Central memory CD8-positive, alpha-beta T cell (primary cell): ENCODE results near the gene PALLD.

Experiments used
- ATAC-seq: fragments of 150-1000 bp; cut with Tn5 transposase; replicated peaks from 2 replicates; pipeline ENCODE4 v1.10.0; 2022; ENCODE audit warnings: mild to moderate bottlenecking, moderate FRiP score, moderate number of reproducible peaks; ENCODE audit not compliant: poor library complexity, severe bottlenecking; ENCODE audit errors: extremely low read depth
- DNase-seq, 2 donors: peaks; one replicate each; pipeline ENCODE4 v3.0.0; 2021; ENCODE audit warnings: low spot score in 2 of 2
- H3K27ac Mint-ChIP-seq: one replicate; pipeline ENCODE4 v1.8.0; 2022; ENCODE audit warnings: low read depth, mild to moderate bottlenecking, moderate library complexity, mixed read lengths
- H3K27me3 Mint-ChIP-seq: one replicate; pipeline ENCODE4 v1.8.0; 2022; ENCODE audit warnings: mixed read lengths
- H3K36me3 Mint-ChIP-seq: one replicate; pipeline ENCODE4 v1.8.0; 2022; ENCODE audit warnings: mild to moderate bottlenecking, moderate library complexity, mixed read lengths; ENCODE audit not compliant: insufficient read depth
- H3K4me1 Mint-ChIP-seq: one replicate; pipeline ENCODE4 v1.8.0; 2022; ENCODE audit warnings: mixed read lengths
- H3K4me3 Mint-ChIP-seq: one replicate; pipeline ENCODE4 v1.8.0; 2022; ENCODE audit warnings: mild to moderate bottlenecking, moderate library complexity, mixed read lengths
- H3K9me3 Mint-ChIP-seq: one replicate; pipeline ENCODE4 v1.8.0; 2022; ENCODE audit warnings: mixed read lengths

PALLD gene

DNA sequence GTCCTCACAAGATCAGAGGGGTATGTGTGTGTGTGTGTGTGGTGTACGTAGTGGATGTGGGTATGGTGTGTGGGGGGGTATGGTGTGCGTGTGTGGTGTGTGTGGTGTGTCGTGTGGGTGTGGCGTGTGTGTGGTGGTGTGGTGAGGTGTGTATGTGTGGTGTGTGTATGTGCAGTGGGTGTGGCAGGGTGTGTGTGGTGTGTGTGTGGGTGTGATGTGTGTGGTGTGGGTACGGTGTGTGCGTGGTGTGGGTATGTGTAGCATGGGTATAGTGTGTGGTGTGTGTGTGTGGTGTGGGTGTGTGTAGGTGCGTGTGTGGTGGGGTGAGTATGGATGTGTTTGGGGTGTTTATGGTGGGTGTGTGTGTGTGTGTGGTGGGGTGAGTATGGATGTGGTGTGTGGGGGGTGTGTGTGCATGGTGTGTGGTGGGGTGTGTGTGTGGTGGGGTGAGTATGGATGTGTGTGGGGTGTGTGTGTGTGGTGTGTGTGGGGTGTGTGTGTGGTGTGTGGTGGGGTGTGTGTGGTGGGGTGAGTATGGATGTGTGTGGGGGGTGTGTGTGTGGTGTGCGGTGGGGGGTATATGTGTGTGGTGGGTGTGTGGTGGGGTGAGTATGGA is 182.0 kb downstream of the PALLD start:
- DNase-seq (no peak), ATAC-seq (peak; percentile 10)
- H3K27ac Mint-ChIP-seq: no peak overlapping the region
- no peak overlapping the region for H3K4me3 Mint-ChIP-seq
- no peaks in the 10 kb centered on the region for H3K4me1 Mint-ChIP-seq
- H3K36me3 Mint-ChIP-seq: no peaks in the 10 kb centered on the region
- no peaks in the 10 kb centered on the region for H3K9me3 Mint-ChIP-seq
- peaks cover 28% of the 10 kb centered on the region for H3K27me3 Mint-ChIP-seq

DNA sequence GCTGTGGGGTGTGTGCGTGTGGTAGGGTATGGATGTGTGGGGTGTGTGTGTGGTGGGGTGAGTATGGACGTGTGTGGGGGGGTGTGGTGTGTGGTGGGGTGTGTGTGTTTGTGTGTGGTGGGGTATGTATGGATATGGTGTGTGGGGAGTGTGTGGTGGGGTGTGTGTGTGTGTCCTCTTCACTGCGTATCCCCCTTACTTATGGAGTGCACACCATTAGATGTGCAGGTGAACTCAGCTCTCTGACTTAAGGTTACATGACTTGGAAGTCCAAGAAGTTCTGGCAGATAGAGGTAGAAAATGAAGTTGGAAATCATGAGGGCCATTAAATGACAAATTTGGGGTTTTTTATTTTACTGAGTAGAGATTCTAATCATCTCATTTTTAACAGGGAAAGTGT is 182.5 kb downstream of the PALLD start:
- Mint-ChIP-seq H3K4me1 (no peaks in the 10 kb centered on the region), H3K36me3 (no peaks in the 10 kb centered on the region), H3K27me3 (peaks cover 28% of the 10 kb centered on the region), H3K27ac (no peak overlapping the region), H3K4me3 (no peak overlapping the region), H3K9me3 (no peaks in the 10 kb centered on the region)
- DNase-seq: no peak
- no peak for ATAC-seq

DNA sequence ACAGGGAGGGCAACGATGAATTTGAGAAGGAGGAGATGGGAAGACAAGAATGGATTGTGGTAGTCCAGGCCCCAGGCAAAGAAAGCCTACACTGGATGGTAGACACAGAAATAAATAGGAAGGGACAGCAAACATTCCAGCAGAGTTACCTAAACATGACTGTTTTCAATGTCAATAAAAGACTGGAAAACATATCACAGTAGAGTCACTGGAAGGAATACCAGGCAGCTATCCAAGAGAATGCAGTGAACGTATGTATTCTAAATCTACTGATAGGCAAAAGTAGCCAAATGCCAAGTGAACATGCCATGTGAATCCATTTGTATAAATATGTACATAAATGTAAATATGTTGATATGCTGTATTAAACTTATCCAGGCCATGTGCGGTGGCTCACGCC is 183.0 kb downstream of the PALLD start:
- H3K27me3 Mint-ChIP-seq: peaks cover 28% of the 10 kb centered on the region
- H3K9me3 Mint-ChIP-seq: no peaks in the 10 kb centered on the region
- no peaks in the 10 kb centered on the region for H3K4me1 Mint-ChIP-seq
- DNase-seq (no peak), ATAC-seq (no peak)
- H3K4me3 Mint-ChIP-seq: no peak overlapping the region
- H3K36me3 Mint-ChIP-seq: no peaks in the 10 kb centered on the region
- no peak overlapping the region for H3K27ac Mint-ChIP-seq

DNA sequence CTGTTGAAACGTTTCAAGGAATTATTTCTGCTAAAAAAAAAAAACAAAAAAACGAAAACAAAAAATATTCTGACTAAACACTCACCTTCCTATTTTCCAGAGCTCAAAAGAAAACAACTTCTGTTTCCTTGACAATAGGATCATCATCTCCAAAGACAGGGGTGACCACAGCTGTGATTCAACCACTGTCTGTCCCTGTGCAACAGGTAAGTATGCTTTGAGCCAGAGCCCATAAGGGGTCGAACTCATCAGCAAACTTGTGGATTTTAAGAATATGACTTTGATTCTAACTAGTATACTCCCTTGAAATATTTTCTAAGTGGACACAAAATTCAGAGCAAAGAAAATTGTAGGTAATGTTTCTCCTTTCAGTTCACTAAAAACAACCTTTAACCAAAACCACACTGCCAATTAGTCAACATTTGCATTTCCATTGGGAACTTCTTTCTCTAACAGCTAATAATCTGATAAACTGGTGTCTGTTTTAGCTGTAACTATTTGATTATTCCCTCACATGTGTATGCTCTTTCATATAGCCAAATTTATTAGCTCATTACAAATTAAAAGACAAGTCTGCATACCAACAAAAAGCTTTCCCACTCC is 186.1 kb downstream of the PALLD start:
- no peak overlapping the region for H3K27ac Mint-ChIP-seq
- no peak overlapping the region for H3K4me3 Mint-ChIP-seq
- DNase-seq (no peak), ATAC-seq (no peak)
- H3K4me1 Mint-ChIP-seq: no peaks in the 10 kb centered on the region
- H3K36me3 Mint-ChIP-seq: no peaks in the 10 kb centered on the region
- peaks cover 20% of the 10 kb centered on the region for H3K27me3 Mint-ChIP-seq
- no peaks in the 10 kb centered on the region for H3K9me3 Mint-ChIP-seq

DNA sequence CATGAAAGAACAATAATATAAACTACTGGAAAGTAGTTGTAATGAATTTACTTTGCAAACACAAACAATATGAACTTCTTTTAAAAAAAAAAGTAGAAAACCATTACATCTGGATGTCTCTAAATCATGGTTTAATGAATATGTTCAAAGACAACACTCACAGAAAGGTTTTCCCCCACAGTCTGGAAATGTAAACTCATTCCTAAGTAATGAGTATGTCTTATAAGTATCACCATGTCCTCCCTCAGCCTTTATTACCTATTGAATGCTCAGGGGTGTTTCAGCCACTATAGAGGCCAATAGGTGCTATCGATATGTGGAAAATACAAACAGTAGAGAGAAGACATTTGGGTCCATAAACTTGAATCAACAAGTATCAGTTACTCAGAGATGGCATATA is 186.7 kb downstream of the PALLD start:
- peaks cover 17% of the 10 kb centered on the region for H3K27me3 Mint-ChIP-seq
- DNase-seq (no peak), ATAC-seq (no peak)
- H3K4me1 Mint-ChIP-seq: no peaks in the 10 kb centered on the region
- H3K9me3 Mint-ChIP-seq: no peaks in the 10 kb centered on the region
- no peak overlapping the region for H3K4me3 Mint-ChIP-seq
- H3K27ac Mint-ChIP-seq: no peak overlapping the region
- no peaks in the 10 kb centered on the region for H3K36me3 Mint-ChIP-seq

DNA sequence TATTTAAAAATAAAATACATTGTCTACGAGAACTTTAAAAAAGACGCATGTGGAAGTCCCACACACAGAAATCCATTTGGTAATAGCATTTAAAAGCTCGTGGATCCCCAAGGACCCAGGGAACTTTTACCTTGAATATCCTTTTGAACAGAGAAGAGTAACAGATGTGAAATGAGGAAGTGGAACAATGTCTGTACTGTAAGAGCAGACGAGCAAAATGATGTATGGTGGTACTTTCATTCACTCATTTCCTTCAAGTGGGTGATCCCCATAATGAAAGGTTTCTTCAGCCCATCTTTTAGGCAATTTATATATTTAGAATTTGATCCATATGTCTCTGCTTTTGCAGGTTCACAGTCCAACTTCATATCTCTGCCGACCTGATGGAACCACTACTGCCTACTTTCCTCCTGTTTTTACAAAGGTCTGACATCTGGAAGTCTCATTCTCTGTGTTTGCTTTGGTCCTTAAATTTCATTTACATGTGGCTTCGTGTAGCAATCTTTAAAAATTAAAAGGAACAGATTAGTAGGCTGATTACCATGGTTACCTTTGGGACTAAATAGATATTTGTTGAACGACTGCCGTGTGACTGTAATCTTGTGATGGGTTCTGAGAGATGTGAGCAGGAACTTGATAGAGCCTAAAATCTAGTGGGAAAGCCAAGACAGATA is 188.4 kb downstream of the PALLD start:
- ATAC-seq (no peak), DNase-seq (no peak)
- Mint-ChIP-seq H3K27ac (no peak overlapping the region), H3K9me3 (no peaks in the 10 kb centered on the region), H3K4me1 (no peaks in the 10 kb centered on the region), H3K36me3 (no peaks in the 10 kb centered on the region), H3K4me3 (no peak overlapping the region), H3K27me3 (peaks cover 17% of the 10 kb centered on the region)

DNA sequence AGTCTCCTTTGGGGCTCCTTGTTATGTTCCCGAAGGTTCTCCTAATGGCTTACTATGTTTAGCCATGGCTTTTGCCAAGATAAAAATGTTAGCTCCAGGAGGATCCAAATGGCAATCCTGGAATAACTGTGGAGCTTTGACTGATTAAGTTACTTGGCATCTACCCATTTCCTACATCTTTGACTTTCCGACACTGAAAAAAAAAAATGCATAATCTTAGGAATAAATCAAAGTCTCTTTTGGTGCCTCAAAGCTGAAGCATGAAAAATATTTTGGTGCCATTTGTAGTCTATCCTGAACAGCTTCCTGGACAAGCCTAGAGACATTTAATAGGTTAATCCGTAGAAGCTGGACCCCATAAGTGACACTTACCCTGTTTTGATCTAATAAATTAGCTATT is 191.7 kb downstream of the PALLD start:
- Mint-ChIP-seq H3K4me1 (no peaks in the 10 kb centered on the region), H3K4me3 (no peak overlapping the region), H3K36me3 (no peaks in the 10 kb centered on the region), H3K9me3 (no peaks in the 10 kb centered on the region), H3K27ac (no peak overlapping the region), H3K27me3 (peaks cover 17% of the 10 kb centered on the region)
- DNase-seq: no peak
- ATAC-seq: no peak

DNA sequence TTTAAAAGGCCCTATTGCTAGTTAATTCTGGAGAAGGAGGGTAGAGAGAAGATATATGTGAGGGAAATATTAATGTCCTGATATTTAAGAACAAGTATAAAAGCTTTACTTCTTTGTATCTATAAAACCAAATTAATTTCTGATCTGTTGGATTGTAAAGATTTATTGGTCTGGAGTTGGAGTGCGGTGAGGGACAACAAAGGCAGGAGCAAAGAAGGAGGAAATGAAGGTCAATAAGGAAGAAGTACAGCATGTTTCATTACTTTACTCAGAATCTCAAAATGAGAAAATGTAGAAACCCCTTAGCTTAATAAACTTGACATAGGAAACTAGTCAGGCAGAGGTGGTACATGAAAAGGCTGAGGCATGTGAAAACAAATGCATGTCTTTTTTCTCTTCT is 192.9 kb downstream of the PALLD start:
- H3K4me1 Mint-ChIP-seq: no peaks in the 10 kb centered on the region
- no peak overlapping the region for H3K4me3 Mint-ChIP-seq
- no peak for DNase-seq
- H3K27ac Mint-ChIP-seq: no peak overlapping the region
- H3K36me3 Mint-ChIP-seq: no peaks in the 10 kb centered on the region
- no peaks in the 10 kb centered on the region for H3K9me3 Mint-ChIP-seq
- no peak for ATAC-seq
- peaks cover 23% of the 10 kb centered on the region for H3K27me3 Mint-ChIP-seq

DNA sequence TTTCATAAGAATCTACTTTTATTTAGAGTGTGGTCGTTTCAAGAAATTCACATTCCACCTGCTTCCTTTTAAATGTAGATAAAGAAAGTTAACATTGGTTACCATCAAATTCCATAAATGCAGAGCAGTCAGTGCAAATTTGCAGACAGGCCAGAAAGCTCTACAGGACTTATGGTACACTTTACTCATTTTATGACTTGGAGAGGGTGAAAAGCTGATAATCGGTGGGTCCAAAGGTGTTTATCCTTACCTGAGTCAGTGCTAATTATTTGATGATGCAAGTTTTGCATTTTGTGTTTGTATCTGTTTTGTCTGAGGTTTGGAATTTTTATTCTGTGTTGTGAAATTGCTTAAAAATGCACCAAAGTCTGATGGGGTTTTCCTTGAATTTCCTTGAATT is 193.3 kb downstream of the PALLD start:
- Mint-ChIP-seq H3K9me3 (no peaks in the 10 kb centered on the region), H3K4me3 (no peak overlapping the region), H3K27me3 (peaks cover 26% of the 10 kb centered on the region), H3K27ac (no peak overlapping the region), H3K36me3 (no peaks in the 10 kb centered on the region), H3K4me1 (no peaks in the 10 kb centered on the region)
- DNase-seq (no peak), ATAC-seq (no peak)

DNA sequence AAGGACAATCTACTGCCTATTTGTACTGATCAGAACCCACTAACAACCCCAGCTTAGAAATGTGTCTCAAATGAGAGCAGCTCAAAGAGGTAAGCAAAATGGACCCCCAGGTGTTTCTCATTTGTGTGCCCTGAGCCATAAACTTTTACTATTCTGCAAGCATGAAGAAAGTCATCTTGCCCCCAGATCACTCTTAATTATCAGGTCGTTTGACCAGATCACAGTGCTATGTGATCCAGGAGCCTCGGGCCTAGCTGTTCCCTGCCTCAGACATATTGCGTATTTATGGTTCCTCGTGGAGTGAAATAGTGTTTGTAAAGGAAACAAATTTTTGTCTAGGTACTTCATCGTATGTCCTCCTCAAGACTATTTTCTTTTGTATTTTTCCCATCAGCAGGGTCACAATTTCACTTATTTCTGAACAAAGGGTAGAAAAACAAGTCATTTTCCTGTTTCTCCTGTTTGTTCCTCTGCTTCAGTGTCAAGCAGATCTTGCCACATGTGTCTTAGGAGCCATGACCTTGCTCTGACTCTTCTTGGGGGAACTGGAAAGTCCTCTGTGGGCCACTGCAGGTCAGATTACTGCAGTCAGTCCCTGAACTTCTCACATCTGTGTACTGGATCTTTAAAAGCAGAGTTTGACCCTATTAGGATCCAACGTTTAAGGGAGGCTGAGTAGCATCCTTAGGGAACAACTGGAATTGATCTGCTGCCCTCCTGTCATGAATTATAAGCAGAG is 194.9 kb downstream of the PALLD start:
- no peak overlapping the region for H3K4me3 Mint-ChIP-seq
- DNase-seq (no peak), ATAC-seq (no peak)
- no peaks in the 10 kb centered on the region for H3K4me1 Mint-ChIP-seq
- H3K27ac Mint-ChIP-seq: no peak overlapping the region
- no peaks in the 10 kb centered on the region for H3K36me3 Mint-ChIP-seq
- H3K9me3 Mint-ChIP-seq: no peaks in the 10 kb centered on the region
- H3K27me3 Mint-ChIP-seq: peaks cover 30% of the 10 kb centered on the region

DNA sequence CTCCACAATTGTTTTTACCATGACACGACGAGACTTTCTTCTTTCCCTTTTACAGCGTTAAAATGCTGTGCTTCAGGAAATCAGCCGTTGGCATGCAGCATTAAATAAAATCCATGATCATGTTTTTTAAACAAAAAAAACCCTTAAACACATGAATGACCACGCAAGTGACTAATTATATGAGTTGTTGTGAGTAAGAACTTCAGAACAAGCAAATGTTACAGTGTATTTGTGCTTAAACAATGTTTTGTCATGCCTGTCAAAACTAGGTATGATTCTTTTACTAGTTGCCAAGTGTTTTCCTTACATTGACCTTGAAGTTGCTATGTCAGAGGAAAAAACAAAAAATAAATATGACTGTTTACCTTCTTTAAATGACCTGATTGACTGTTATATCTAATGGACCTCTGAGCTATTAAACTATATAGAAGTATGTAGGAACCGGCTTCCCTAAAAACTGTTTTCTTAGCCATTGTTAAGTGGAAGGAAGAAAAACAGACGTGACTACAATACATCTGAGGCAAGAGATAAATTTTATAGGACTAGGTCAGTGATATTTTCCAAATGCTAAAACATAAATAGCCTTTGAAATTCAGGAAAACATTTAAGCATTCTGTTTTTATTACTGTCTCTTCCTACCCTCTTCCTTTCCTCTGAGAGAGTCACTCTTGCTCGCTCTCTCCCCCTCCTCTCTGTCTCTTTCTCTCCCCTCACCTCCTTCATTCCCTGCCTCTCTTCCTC is 197.1 kb downstream of the PALLD start:
- no peak overlapping the region for H3K4me3 Mint-ChIP-seq
- H3K36me3 Mint-ChIP-seq: no peaks in the 10 kb centered on the region
- ATAC-seq: no peak
- no peaks in the 10 kb centered on the region for H3K9me3 Mint-ChIP-seq
- no peak overlapping the region for H3K27ac Mint-ChIP-seq
- H3K27me3 Mint-ChIP-seq: peaks cover 46% of the 10 kb centered on the region
- DNase-seq: no peak
- H3K4me1 Mint-ChIP-seq: no peaks in the 10 kb centered on the region

DNA sequence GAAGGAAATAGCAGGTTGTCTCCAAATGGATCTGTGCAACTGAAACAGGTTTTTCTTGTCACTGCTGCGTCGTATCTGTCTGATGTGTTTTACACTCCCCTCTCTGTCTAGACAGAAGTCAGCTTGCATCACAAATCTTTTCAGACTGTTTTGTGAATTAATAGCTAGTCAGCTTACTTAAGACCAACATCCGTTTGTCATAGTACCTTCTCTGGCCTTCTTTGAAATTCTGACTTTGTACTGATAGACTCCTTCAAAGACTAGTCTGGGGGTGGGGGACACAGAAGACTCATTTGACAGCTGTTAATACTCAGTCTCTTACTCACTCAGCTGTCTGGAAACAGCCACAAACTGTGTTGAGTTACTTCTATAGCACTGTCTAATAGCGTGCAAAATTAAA is 197.8 kb downstream of the PALLD start:
- H3K27me3 Mint-ChIP-seq: peaks cover 42% of the 10 kb centered on the region
- no peak for DNase-seq
- H3K9me3 Mint-ChIP-seq: no peaks in the 10 kb centered on the region
- H3K4me1 Mint-ChIP-seq: no peaks in the 10 kb centered on the region
- H3K36me3 Mint-ChIP-seq: no peaks in the 10 kb centered on the region
- no peak overlapping the region for H3K4me3 Mint-ChIP-seq
- no peak overlapping the region for H3K27ac Mint-ChIP-seq
- ATAC-seq: no peak
